ENCODE measurements around the gene CWC27.
A peak's percentile ranks its signal among the peaks of the same experiment; 100 is the strongest.

Gene CWC27

GRCh38 chr5:64789457-64789856, 20.7 kb downstream of the CWC27 start:
- DNase-seq (no peak), ATAC-seq (ENCODE audit: insufficient read depth, low read depth) (peak; percentile 37; the same call in 1 of the 3 replicates)
- Histone ChIP-seq H3K4me3 (ENCODE audit: low read depth in 1 of 2, low read length in 2 of 2) (no peak overlapping the region), H3K4me1 (ENCODE audit: insufficient read depth, low read length) (no peaks in the 10 kb centered on the region), H4K20me1 (ENCODE audit: insufficient read depth, low read length) (no peaks in the 10 kb centered on the region; the same call in 1 of the 2 replicates), H3K27me3 (ENCODE audit: insufficient read depth, low read length, poor library complexity) (no peaks in the 10 kb centered on the region), H3K36me3 (ENCODE audit: insufficient read depth, low read length) (peaks cover 32% of the 10 kb centered on the region), H3K9ac (ENCODE audit: low read depth, low read length) (no peak overlapping the region), H3K27ac (ENCODE audit: low read length) (no peak overlapping the region), H3K79me2 (ENCODE audit: insufficient read depth, low read length) (no peaks in the 10 kb centered on the region), H3K9me3 (ENCODE audit: insufficient read depth, low read length, severe bottlenecking) (no peaks in the 10 kb centered on the region), H2AFZ (ENCODE audit: low read depth, low read length) (no peak overlapping the region), H3K4me2 (ENCODE audit: insufficient read depth, low read length) (no peak overlapping the region)
- TF ChIP-seq CTCF (IDR thresholded peaks at IDR 0.05; ENCODE audit: borderline replicate concordance, extremely low read depth, low read length, poor library complexity, severe bottlenecking) = no peak
- no peak for TF ChIP-seq EZH2 (IDR thresholded peaks at IDR 0.05; ENCODE audit: borderline replicate concordance, low read depth, low read length, severe bottlenecking)

- Histone ChIP-seq H3K79me2 (ENCODE audit: insufficient read depth, low read length) (no peaks in the 10 kb centered on the region), H3K36me3 (ENCODE audit: insufficient read depth, low read length) (peaks cover 24% of the 10 kb centered on the region), H3K27ac (ENCODE audit: low read length) (no peak overlapping the region), H3K4me3 (ENCODE audit: low read depth in 1 of 2, low read length in 2 of 2) (no peak overlapping the region), H3K9me3 (ENCODE audit: insufficient read depth, low read length, severe bottlenecking) (no peaks in the 10 kb centered on the region), H3K4me1 (ENCODE audit: insufficient read depth, low read length) (no peaks in the 10 kb centered on the region), H4K20me1 (ENCODE audit: insufficient read depth, low read length) (no peaks in the 10 kb centered on the region; the same call in 1 of the 2 replicates), H3K27me3 (ENCODE audit: insufficient read depth, low read length, poor library complexity) (no peaks in the 10 kb centered on the region), H3K9ac (ENCODE audit: low read depth, low read length) (no peak overlapping the region), H3K4me2 (ENCODE audit: insufficient read depth, low read length) (no peak overlapping the region), H2AFZ (ENCODE audit: low read depth, low read length) (no peak overlapping the region)
- TF ChIP-seq EZH2 (IDR thresholded peaks at IDR 0.05; ENCODE audit: borderline replicate concordance, low read depth, low read length, severe bottlenecking) (no peak), CTCF (IDR thresholded peaks at IDR 0.05; ENCODE audit: borderline replicate concordance, extremely low read depth, low read length, poor library complexity, severe bottlenecking) (no peak)
- ATAC-seq (ENCODE audit: insufficient read depth, low read depth) = no peak
- no peak for DNase-seq
Observed at GRCh38 chr5:64790210-64790609, 21.5 kb downstream of the CWC27 start.

DNA sequence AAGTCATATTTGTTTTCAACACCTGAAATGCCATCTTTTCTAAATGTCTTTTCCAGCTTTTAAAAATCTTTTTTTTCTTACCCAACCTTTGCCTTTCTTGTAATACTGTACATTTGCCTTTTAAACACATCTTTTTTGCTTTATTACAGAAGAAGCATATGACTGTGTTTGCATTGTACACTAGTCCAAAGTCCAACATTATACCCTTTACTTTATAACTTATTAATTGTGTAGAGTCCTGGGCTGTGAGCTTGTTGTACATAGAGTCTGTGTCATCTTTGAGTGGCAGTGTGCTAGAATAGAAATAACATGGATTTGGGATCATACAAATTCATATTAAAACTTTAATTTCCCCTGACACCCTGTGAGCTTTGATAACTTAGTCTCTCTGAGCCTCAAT, 23.7 kb downstream of the CWC27 start:
- Histone ChIP-seq H3K9ac (ENCODE audit: low read depth, low read length) (no peak overlapping the region), H3K9me3 (ENCODE audit: insufficient read depth, low read length, severe bottlenecking) (no peaks in the 10 kb centered on the region), H3K4me3 (ENCODE audit: low read depth in 1 of 2, low read length in 2 of 2) (no peak overlapping the region), H2AFZ (ENCODE audit: low read depth, low read length) (no peak overlapping the region), H3K79me2 (ENCODE audit: insufficient read depth, low read length) (no peaks in the 10 kb centered on the region), H3K4me1 (ENCODE audit: insufficient read depth, low read length) (no peaks in the 10 kb centered on the region), H3K4me2 (ENCODE audit: insufficient read depth, low read length) (no peak overlapping the region), H3K36me3 (ENCODE audit: insufficient read depth, low read length) (peaks cover 11% of the 10 kb centered on the region), H3K27me3 (ENCODE audit: insufficient read depth, low read length, poor library complexity) (no peaks in the 10 kb centered on the region), H3K27ac (ENCODE audit: low read length) (no peak overlapping the region), H4K20me1 (ENCODE audit: insufficient read depth, low read length) (no peaks in the 10 kb centered on the region; the same call in 1 of the 2 replicates)
- TF ChIP-seq CTCF (IDR thresholded peaks at IDR 0.05; ENCODE audit: borderline replicate concordance, extremely low read depth, low read length, poor library complexity, severe bottlenecking) (no peak), EZH2 (IDR thresholded peaks at IDR 0.05; ENCODE audit: borderline replicate concordance, low read depth, low read length, severe bottlenecking) (no peak)
- ATAC-seq (ENCODE audit: insufficient read depth, low read depth) (no peak), DNase-seq (no peak)

Measured in DND-41 (cell line).